Measurements from ENCODE around the gene CLEC11A.

Gene CLEC11A

DNA sequence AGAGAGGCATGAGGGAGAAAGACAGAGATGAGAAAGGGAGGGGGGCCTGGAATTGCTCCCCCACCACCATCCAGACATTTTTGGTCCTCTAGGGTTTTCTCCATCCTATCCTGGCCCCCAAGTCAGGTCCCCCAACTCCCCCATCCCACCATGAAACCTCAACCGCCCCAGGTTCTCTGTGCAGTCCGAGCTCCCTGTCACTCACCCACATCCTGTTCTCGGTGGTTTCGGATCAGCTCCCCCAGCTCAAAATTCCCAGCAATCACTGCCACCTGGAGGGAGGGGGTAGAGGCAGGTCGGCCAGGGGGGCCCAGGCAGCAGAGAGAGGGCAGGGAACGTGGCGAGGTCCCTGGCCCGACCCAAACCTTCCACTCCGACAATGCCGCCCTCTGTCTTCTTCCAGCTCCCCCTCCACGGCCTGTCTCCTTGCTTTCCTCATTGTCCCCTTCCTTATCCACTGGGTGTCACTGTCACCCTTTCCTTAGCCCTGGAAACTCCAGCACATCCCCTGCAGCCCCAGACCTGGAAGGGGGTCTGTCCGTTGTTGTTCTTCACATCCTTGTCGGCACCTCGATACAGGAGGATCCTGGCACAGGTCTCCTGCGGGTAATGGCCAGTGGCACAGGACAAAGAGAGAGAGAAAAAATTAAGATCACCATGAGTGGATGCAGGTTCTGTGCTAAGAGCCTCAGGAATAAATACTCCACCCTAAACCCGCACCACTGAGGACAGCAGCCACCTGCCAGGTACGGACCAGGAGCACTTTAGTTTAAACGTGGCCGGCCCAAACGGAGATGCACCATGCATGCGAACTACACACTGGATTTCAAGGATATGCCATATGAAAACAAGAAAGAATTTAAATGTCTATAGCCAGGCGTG, 19.0 kb upstream of the CLEC11A start:
- DNase-seq = no peak

DNA sequence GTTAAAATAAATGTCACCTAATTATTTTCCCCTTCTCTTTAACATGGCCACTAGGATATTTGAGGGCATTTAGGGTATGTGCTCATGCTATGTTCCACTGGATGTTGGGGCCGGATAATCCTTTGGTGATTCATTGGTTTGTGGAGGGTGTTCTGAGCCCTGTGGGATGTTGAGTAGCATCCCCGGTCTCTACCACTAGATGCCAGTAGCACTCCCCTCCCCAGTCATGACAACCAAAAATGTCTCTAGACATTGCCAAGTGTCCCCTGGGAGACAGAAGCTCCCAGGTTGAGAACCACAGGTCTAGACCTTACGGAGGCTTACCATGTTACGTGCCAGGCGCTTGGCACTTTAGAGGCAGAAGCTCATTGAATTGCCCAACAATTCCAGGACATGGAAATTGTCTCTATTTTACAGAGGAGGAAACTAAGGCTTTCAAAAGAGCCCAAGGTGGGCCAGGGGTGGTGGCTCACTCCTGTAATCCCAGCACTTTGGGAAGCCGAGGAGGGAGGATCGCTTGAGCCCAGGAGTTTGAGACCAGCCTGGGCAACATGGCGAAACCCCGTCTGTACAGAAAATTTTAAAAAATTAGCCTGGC, 17.6 kb upstream of the CLEC11A start:
- DNase-seq = peak in 9 of 56 donors; percentile 2 to 40 (median 18)

- no peak for DNase-seq
Measured at GRCh38 chr19:50706387-50706786, 16.8 kb upstream of the CLEC11A start.

DNA sequence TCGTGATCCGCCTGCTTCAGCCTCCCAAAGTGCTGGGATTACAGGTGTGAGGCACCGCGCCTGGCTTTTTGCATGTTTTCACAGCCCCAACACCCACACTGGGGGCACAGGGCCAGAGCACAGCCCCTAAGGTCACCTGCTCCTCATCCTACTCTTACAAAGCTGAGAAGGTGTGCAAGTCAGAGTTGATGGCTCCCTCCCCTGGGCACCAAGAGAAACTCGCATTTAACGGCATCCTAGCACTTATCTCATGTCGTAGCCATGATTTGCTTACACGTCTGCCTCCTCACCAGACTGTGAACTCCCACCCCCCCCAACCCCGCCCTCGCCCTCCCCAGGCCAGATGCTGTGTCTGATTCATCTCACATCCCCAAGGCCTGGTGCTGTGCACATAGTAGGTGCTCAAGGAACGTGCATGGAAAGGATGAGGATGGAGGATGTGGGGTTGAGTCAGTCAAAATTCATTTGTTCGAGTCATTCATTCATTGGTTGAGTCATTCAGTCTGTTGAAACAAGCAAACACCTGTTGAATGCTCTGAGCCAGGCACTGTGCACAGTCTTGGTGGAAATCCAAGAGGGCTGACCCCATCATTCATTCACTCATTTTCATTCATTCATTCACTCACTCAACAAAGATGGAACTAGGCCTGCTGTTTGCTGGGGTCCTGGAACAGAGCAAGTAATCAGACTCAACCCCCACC, 14.8 kb upstream of the CLEC11A start:
- DNase-seq = no peak

DNA sequence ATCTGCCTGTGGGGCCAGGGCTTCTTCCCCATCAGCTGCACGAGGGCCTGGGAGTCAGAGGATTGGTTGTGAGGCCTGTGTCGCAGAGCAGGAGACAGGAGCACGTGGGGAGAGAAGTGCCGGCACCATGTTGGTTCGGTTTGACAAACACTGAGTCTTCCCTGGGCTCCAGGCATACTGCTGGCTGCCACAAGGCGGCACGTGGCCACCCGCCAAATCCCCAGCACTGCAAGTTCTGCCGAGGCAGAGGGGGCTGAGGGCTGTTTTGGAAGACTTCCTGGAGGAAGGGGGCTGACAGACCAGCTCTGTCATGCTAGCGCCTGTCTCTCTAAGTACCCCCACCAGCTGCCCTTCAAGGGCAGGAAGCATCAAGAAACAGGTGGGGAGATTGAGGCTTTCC, 13.1 kb upstream of the CLEC11A start:
- DNase-seq = peak in 1 of 56 donors; percentile 14

- DNase-seq = no peak
Measured at GRCh38 chr19:50710612-50711011, 12.6 kb upstream of the CLEC11A start.

- no peak for DNase-seq
Measured at GRCh38 chr19:50711196-50711595, 12.0 kb upstream of the CLEC11A start.

DNA sequence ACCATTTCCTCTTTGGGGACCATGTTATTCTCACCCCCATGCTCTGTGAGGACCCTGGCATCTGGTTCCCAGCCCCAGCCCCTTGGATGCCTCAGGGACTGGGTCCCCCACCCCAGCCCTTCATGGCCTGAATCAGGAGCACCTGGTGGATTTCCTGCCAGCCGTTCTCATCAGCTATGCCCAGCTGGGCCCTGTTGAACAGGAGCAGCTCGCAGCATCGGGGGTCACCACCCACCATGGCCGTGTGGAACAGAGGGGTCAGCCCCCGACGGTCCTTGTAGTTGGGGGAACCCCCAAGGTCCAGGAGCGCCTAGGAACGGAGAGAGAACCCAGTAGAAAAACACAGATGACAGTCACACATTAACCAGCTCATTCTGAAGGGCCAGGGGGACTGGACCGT, 11.4 kb upstream of the CLEC11A start:
- no peak for DNase-seq

DNA sequence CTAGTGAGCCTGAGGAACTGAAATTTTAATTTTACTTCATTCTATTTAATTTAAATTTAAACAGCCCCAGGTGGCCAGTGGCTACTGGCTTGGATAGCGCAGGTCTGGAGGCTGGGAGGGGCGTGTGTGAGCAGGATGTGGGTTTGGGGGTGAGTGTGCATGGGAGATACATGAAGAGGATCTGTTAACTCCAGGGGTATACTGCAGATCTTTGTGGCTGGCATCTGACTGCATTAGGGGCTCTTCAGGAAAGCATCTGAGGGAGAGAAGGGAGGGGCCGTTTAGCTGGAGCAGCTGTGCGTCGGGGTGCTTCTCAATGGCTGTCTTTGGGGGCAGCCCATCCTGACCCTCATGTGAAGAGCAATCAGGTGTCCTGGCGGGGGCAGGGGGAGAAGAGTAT, 10.3 kb upstream of the CLEC11A start:
- DNase-seq = no peak

DNA sequence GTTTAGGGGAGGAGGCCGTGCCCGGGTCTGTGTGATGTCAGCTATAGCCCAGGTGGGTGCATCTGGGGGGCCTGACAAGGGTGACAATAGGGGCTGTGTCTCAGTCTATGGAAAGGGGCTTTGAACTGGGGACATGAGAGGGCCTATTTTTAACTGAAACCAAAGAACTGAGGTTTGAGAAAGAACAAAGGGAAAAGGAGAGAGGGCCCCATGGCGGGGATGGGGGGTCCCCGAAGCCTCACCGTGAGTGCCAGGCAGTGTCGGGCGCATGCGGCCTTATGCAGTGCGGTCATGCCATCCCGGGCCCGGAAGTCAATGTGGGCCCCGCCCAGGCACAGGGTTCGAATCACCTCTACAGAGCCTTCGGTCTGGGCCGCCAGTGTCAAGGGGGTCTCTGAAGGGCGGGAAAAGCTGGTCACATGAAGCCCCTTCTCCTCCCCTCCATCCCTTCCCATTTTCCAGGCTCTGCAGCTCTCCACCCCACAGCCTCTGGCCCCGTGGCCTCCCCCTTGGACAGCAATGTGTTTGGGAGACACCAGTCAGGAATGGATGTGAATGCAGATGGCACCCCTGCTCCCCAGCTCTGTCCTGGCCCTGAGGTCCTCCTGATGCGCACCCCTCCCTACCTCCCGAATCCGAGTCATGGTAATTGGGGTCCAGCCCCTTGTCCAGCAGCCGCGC, 9.5 kb upstream of the CLEC11A start:
- DNase-seq = no peak

GRCh38 chr19:50716178-50717025, 6.8 kb upstream of the CLEC11A start:
- no peak for DNase-seq

DNA sequence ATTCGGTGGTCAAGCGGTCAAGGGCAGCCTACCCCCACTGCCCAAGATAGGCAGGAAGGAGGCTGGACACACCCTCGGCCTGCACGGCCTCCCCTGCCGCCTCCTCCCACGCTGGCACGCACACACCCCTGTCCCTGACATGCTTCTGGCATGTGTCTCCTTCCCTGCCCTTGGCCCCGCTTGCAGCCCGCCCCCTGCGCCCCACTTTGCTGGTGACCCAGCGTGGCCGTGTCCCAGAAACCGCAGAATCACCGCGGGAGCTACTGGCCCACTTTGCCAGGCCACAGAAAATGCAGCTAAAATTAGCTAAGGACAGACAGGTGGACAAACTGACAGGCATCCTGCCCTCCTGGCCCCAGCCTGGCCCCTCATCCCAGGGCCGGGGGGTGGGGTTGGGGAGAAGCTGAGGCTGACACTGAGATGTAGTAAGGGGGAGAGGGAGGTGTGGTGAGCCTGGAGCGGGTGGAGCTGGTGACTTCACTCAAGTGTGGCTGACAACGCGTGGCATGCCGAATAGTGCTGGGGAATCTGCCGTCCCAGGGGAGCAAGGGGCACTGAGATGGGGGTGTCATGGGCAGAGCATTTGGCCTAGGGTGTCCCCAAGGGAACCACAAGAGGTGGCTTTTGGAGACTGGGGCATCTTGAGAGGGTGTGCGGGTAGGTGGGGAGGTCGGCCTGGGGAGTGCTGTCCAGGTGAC, 6.0 kb upstream of the CLEC11A start:
- no peak for DNase-seq

GRCh38 chr19:50717891-50718254, 5.3 kb upstream of the CLEC11A start:
- DNase-seq = no peak

- peak in 22 of 56 donors; percentile 5 to 76 (median 27) for DNase-seq
Measured at GRCh38 chr19:50718255-50719118, 4.7 kb upstream of the CLEC11A start.

- peak in 1 of 56 donors; percentile 31 for DNase-seq
Measured at GRCh38 chr19:50719119-50719435, 4.1 kb upstream of the CLEC11A start.

GRCh38 chr19:50719566-50719965, 3.6 kb upstream of the CLEC11A start, which contains the start of gene SHANK1:
SHANK1 (minus strand) TSS chr19:50719802; CDS start chr19:50716919, 2,883 bp downstream.
- DNase-seq = peak in 14 of 56 donors; percentile 6 to 50 (median 24)

DNA sequence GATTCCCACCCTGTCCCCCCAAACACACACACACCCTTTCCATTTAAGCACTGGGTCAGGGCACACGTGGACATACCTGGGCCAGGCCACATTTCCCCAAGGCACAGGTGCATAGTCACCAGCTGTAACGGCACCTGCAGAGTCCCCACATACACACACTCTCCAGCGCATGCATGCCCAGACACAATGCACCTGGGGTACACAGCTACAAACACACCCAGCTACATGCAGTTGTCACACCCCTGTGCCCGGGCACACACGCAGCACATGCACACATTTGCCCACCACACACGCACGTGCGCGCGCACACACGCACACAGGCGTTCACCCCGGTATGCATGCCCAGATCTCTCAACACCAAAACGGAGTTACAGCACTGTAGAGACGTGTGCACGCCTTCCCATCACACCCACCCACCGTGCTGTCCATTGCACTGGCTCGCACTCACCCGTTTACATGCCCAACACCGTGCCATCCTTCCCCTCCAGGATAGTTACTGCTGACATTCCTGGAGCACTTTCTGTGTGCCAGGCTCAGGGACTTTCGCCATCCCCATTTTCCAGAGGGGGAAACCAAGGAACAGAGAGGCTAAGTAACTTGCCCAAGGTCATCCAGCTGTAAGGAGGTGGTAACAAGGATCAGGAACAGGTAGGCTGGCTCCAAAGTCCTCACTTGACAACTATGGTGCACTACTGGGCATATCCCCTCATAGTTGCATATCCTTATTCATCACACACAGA, 2.8 kb upstream of the CLEC11A start:
- no peak for DNase-seq

DNA sequence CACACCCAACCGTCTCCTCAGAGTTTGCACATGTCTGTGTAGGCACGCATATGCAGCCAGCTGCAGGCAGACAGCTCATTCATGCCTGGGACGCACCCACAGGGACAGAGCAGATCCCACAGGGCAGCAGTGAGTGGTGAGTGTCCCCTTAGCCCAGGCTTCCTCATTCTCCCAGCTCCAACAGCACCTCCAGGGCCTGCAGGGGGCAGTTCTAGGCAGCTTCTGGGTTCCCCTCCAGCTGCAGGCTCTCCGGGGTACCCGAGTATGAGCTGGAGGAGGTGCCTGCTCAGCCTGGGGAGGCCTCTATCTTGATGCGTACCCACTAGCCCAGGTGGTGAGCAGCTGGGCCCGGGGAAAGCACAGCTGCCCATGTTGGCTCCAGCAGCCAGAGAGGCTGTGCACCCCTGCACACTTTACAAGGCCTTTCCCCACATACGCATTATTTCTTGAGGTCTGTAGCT, 2.2 kb upstream of the CLEC11A start:
- peak in 15 of 56 donors; percentile 6 to 48 (median 22) for DNase-seq
